Jurkat, Clone E6-1 (cell line): ENCODE data around the gene LTA4H.
A peak's percentile ranks its signal among the peaks of the same experiment; 100 is the strongest.

Source experiments
- DNase-seq: peaks from one replicate; pipeline ENCODE4 v3.0.0-alpha.2; 2011; ENCODE audit warnings: low read depth, low spot score
- H3K4me3 ChIP-seq: 2 replicates; pipeline ENCODE4 v1.5.1; 2011; ENCODE audit warnings: mild to moderate bottlenecking, low read length, control low read depth, moderate library complexity

The LTA4H gene

DNA sequence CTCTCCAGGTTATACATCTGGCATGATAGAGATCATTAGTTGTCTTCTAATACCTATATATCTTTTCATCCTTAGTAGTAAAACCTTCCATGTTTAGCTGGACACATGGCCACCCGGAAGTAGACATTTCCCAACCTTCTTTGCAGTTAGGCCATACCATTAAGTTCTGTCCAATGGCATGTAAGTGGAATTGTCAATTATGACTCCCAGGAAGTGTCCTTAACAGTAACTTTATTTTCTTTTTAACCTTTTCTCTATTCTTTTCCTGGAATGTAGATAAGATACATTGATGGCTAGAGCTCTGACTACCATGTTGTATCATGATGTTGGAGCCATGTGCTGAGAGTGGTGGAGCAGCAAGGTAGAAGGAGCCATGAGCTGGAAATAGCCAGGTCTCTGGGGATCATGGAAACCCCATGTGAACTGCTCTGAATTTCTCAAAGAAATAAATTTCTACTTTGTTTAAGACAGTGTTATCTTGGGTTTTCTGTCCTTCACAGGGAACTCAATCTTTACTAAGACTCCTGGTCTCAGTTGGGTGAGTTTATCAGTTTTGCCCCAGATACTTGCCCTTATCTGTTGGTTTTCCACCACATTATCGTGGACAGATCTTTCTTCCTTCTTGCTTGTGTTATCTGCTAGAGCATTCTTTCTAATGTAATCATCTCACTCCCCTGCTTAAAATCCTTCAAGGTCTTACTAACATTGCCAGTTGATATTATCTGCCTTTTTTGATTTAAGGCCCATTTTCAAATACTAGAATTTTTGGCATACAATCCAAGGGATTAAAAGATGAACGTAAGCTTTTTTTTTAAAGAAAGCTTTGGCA, 5.1 kb upstream of the LTA4H start:
- DNase-seq, result no peak
- no peak overlapping the region for H3K4me3 ChIP-seq

DNA sequence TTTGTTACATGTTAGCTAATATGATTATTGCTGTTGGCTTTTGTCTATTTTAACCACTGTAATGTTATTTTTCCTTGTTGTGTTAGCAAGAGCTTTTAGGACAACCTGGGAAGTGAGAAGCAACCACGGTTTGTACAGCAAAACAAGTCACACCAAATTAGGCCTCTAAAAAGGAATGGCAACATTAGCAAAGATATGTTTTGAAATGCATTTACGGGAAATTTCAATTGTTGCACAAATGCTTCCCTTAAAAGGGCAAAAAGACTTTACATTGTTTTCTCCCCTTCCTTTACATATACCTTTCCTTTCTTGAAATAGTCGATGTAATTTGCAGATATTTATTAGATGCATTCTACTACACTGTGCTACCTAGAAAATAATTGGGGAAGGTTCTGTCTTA, 4.1 kb upstream of the LTA4H start:
- no peak for DNase-seq
- no peak overlapping the region for H3K4me3 ChIP-seq

DNA sequence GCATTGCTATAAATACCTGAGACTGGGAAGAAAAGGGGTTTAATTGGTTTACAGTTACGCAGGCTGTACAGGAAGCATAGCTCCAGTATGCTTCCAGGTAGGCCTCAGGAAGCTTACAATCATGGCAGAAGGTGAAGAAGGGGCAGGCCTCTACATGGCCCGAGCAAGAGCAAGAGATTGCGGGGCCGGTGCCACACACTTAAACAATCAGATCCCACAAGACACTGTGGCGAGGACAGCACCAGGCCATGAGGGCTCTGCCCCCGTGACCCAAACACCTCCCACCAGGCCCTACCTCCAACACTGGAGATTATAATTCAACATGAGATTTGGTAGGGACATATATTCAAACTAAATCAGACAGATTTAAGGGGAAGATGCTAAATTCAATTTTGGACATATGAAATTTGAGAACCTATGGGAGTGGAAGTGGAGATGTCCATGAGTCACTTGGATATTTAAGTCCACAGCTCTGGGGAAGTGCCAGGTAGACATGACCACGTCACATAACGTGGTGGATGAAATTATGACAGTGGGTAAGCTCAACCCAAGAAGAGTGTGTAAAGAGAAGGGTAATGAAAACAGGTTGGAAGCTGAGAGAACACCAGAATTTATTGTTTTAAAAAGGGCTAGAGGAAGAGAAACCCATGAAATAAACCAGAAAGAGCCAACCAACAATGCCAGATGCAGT, 1.5 kb upstream of the LTA4H start:
- no peak for DNase-seq
- H3K4me3 ChIP-seq, result no peak overlapping the region

DNA sequence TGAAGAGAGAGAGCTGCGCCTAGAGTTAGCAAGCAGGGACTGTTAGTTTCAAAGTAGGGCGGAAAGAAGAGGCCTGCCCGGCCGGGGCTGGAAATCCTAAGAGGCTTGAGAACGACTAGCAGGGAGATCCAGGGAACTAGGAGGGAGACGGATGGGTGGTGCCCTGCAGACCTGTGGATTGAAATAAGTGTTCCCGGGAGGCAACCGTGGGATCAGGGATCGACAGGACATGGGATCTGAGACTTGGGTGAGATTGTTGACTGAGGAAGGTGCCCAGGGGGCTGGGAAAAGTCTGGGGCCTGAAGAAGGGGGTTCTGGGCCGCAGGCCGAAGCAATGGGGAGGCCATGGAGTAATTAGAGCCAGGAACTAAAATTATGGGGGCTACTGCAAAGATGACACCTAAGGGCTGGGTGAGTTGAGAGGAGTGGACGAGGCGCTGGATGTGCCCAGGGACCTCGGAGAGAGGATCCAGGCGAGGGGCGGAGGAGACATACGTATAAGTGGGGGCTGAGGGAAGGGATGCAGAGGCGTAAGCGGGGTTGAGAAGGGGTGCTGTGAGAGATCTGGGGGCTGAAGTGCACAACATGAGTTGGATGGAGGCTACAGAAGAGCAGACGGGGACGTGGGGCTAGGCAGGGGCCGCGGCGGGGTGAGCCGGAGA, 635 bp downstream of the LTA4H start:
- peak overlapping the region; percentile 93 for H3K4me3 ChIP-seq
- DNase-seq, result no peak

DNA sequence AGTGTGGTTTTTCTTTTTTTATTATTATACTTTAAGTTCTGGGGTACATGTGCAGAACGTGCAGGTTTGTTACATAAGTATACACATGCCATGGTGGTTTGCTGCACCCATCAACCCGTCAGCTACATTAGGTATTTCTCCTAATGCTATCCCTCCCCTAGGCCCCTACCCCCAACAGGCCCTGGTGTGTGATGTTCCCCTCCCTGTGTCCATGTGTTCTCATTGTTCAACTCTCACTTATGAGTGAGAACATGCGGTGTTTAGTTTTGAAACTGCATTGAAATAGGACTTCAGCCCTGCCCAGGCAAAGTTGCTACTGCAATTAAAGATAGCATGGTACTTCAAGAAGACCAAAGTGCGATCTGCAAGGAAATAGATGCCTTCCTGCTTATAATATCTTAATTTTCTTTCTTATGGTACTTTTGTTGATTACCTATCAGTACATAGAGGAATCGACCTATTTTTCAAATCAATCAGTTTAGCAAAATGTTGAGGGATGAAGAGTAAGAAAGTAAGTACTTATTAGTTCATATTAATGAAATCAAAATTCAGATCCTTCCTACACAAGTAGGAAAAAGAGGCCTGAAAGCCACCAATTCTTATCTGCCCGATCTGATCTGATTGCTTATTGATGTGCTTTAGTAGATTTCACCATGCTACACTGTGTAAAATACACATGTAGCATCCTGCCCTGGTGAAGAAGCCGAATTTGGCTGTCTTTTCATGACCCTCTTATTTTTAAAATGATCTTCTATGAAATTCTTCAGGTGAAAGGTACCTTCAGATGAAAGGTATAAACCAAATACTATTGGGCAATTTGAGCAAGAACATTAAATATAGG, 1.6 kb downstream of the LTA4H start:
- DNase-seq, result no peak
- no peak overlapping the region for H3K4me3 ChIP-seq

DNA sequence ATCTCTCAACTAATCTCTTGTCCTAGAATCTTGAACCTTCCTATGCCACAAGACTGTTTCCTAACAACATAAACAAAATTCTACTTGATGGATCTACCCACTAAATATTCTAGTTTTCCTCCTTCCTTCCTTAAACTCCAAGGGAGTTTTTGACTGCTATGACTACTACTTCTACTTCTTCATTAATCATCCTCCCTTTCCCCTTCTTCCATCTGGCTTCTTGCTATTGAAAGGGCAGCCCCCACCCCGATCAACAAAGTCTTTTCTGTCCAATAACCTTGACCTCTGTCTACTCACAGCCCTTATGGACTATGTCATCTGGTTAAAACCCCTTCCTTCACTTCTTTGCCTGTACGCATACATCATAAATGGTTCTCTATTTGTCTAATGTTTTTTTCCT, 5.6 kb downstream of the LTA4H start:
- no peak for DNase-seq
- H3K4me3 ChIP-seq, result no peak overlapping the region

DNA sequence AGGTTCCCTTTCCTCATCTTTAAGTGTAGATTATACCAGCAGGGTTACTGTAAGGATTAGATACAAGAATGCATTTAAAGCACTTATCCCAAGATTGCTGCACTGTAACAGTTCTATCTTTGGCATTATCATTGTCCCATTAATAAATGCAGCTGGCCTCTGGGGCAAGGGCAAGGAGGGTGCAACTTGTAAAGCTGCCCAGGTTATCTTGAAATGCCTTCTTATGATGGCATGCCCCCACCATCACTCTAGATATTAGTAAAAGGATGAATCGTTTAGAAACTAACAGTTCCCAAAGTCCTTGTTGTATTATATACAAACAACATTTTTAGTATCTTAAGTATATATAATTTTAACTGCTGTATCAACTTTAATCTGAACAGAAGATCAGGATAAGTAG, 6.8 kb downstream of the LTA4H start:
- DNase-seq, result no peak
- no peak overlapping the region for H3K4me3 ChIP-seq

DNA sequence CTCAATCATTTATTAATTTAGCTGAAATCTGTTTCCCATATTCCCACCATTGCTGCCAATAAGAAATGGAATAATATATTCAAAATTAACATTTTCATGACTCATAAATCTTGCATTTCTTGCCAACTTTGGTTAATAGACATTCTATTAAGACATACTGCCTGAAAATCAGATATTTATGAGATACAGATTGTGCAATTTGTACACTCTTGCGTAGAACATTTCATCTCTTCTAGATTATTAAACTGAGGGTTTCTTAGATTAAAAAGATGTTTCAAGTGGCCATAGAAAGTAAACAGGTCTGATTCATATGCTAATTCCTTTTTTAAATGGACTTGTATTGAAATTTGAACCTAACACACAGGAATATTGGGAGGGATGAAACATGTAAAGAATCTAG, 9.1 kb downstream of the LTA4H start:
- H3K4me3 ChIP-seq, result no peak overlapping the region
- no peak for DNase-seq

DNA sequence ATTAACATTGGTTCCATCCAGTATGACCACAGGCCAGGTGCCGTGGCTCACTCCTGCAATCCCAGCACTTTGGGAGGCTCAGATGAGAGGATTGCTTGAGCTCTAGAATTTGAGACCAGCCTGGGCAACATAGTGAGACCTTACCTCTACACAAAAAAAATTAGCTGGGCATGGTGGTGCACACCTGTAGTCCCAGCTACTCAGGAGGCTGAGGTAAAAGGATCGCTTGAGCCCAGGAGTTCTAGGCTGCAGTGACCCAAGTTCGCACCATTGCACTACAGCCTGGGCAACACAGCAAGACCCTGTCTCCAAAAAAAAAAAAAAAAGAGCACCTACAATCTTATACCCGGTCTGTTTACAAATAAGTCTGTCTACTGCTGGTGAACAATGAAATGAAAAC, 9.9 kb downstream of the LTA4H start:
- H3K4me3 ChIP-seq, result no peak overlapping the region
- no peak for DNase-seq

DNA sequence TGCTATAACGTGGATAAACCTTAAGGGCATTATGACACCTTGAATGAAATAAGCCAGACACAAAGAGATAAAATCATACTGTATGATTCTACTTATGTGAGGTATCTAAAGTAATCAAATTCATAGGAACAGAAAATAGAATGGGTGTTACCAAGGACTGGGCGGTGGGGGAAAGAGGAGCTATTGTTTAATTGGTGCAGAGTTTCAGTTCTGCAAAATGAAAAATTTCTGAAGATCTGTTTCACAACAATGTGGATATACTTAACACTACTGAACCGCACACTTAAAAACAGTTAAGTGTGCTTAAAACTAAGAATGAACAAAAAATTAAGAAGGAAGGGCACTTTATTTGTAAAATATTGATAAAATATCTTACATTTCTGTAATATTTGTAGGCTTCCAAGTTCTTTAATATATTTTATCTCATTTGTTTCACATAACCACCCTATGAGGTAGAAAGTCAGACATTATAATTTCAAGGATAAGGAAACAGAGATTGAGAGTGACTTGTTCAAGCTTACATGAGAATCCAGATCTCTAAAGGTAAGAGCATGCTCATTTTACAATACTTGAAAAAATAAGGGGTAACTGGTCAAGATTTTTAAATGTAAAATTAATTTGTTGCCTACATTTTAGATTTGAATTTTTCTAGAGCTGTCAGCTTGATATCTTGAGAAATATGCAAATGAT, 14.9 kb downstream of the LTA4H start:
- H3K4me3 ChIP-seq, result no peak overlapping the region
- DNase-seq, result no peak

DNA sequence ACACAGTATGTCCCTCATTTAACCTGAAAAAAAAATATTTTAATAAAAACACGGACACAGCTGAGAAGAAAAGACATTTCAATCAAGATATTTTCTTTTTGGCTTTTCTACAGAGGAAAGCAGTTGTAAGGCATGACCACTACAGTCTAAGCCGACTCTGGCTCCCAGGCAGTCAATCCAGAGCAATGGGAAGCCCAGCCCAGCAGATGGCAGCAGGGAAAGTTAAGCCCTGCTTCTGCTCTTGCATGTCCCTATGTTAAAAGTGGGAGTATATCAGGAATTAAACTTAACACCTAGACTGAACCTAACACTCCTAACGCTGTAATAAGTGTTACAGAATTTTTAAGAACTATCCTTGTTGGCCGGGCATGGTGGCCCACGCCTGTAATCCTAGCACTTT, 19.7 kb downstream of the LTA4H start:
- no peak for DNase-seq

DNA sequence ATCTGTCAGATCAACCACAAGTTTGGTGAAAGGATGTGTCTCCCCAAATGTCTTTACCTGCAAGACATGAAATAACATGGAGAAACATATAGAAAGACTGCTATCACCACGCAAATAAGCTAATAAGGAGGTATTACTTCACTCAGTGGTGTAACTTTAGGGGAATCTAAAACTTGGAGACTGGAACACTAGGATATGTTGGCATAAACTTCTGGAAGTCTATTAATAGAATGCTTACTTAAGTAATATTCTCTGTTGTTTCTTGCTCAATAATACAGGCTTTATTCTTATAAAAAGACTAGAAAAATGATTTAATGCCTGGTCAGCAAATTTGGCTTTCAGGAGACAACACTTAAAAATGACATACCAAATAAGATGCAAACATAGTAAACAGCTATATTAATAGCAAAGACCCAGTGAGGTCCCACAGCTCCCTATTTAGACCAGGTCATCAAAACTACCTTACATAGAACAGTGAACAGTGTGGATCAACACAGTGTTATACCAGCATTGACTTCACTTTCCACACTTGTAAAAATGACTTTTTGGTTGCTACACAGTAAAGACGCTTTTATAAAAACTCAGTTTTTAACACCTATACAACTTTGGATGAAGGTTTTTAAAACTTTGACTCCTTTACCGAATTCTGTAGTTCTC, 20.3 kb downstream of the LTA4H start:
- no peak overlapping the region for H3K4me3 ChIP-seq
- no peak for DNase-seq

More for the DNA sequence above, 19.7 kb downstream of the LTA4H start:
- H3K4me3 ChIP-seq, result no peak overlapping the region

DNA sequence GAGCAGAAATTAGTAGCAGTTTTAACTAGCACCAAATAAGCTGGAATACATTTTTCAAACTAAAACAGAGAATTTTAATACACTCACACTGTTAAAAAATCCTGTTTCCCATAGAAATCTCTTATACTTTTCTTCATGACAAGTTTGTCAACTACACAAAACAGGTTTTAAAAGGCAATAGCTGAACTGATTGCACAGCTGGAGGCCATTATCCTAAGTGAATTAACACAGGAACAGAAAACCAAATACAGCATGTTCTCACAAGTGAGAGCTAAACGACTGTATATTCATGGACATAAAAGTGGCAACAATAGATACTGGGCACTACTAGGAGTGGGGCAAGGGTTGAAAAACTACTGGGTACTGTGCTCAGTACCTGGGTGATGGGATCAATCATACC, 27.7 kb downstream of the LTA4H start:
- no peak overlapping the region for H3K4me3 ChIP-seq

DNA sequence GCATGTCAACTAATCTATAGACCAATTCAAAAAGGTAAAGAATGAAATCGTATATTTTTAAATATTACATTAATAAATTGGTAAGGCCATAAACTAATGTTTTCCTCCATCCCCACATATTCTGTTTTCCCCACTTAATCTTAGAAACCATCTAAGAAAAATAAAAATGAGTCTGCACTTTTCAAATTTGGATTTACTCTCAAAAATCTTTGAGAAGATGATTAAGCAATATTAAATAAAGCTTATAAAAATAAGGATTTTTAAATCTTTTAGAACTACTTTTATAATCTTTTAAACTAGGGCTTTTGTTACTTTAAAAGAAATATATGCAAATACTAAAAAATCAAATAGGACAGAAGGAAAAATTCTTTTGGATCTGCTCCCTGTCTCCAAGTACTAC, 28.7 kb downstream of the LTA4H start:
- no peak overlapping the region for H3K4me3 ChIP-seq
- no peak for DNase-seq

More for the DNA sequence above, 27.7 kb downstream of the LTA4H start:
- DNase-seq, result no peak

DNA sequence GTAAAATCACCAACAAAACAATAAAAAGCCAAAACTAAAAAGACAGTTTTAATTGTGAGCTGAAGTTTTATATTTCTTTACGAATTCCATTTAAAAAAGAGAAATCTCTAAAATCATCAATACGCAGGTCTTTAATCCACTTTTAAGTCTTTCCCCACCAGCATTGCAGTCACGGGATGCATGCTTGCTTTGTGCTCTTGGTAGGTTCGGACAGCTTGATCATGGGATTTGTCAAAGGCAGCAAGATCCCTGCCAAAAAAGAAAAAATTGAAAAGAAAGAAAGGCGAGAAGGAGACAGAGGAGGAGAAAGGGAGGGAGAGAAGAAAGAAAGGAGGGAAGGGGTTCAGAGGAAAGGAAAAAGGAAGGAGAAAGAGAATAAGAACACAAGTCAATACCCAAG, 34.5 kb downstream of the LTA4H start:
- H3K4me3 ChIP-seq, result no peak overlapping the region
- DNase-seq, result no peak

DNA sequence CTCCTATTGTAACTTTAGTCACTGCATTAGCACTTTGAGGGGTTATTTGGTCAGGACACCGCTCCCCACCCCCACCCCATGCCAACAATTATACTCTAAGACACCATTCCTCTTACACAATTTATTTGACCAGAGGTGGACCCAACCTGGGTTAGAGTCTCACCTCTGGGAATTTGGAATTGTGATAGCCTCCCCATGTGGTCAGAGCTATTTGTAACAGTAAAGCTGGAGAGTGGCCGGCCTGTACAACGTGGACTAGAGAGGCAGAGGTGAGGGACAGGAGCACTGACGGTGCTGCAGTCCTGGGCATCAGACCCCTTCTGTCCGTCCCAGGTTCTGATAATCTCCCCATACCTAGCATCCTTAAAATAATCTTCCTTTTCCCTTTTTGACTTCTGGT, 35.9 kb downstream of the LTA4H start:
- no peak for DNase-seq
- H3K4me3 ChIP-seq, result no peak overlapping the region

DNA sequence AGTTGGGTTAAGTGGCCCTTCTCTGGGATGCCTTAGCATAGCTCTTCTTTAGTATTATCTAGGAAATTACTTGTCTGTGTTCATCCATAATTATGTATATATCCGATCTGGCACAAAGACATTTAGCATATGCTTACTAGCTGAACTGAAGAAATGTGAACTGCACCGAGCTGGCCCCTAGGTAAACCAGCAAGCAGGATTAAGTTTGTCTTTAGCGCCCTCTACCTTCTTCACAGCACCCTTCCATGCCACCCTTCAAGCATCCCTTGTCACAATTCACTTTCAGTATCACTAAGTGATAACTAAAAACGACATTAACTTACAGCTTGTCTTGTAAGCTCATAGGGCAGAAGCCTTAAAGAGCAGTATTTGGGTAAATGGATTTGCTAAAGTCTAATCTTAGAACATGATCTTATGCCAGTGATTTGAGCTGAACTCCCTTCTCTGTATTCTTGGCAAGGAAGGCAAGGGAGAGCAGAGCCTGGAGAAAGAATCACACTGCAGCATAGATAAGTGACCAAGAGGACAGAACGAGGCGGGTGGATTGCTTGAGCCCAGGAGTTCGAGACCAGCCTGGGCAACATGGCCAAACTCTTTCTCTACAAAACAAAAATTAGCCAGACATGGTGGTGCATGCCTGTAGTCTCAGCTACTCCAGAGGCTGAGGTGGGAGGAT, 36.6 kb downstream of the LTA4H start:
- DNase-seq, result peak; percentile 62
- H3K4me3 ChIP-seq, result no peak overlapping the region
